Measurements from ENCODE around the gene RBM12.
A peak's percentile ranks its signal among the peaks of the same experiment; 100 is the strongest.

RBM12 gene

DNA sequence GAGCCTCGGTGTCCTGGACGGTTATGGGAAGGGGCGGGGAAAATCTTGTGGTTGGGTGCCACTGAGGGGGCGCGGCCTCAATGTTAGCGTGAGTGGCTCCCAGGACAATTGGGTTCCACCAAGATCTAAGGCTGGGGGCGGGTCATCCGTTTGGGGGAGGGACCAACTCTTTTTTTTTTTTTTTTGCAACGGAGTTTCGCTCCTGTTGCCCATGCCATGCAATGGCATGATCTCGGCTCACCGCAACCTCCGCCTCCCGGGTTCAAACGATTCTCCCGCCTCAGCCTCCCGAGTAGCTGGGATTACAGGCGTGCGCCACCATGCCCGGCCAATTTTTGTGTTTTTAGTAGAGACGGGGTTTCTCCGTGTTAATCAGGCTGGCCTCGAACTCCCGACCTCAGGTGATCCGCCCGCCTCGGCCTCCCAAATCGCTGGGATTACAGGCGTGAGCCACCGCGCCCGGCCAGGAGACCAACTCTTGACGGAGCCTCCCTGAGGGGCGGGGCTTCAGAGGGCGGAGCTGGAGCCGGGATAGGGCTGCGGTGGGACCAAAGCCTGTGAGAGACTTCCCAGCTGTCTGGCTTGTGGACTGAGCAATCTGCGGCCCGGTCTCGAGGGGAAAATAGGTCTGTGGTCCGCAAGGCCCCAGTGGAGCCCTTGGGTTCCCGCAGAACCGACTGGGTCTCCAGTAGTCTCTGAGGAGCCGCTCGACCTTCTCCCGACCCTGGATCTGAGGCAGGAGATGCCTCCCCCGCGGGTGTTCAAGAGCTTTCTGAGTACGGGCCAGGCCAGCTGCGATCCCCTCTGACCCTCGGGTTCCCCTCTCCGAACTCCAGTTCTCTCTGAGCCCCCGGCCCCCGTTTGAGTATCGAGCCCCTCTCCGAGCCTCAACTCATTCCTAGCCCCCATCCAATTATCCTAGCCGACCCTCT lies 48.0 kb downstream of the RBM12 start:
- Mint-ChIP-seq H3K9me3 (no peaks in the 10 kb centered on the region), H3K4me3 (peak overlapping the region; percentile 84), H3K27ac (peak overlapping the region; percentile 94), H3K36me3 (peaks cover 7% of the 10 kb centered on the region), H3K4me1 (peaks cover 42% of the 10 kb centered on the region), H3K27me3 (peaks cover 35% of the 10 kb centered on the region)
- CTCF ChIA-PET = interaction anchor here (0.7 to 1.2 kb wide), 4 partner anchors 12 to 47 kb away, joined by 3 to 4 read pairs (median 3); no protein-coding TSS in a partner anchor
- DNase-seq = peak; percentile 71

DNA sequence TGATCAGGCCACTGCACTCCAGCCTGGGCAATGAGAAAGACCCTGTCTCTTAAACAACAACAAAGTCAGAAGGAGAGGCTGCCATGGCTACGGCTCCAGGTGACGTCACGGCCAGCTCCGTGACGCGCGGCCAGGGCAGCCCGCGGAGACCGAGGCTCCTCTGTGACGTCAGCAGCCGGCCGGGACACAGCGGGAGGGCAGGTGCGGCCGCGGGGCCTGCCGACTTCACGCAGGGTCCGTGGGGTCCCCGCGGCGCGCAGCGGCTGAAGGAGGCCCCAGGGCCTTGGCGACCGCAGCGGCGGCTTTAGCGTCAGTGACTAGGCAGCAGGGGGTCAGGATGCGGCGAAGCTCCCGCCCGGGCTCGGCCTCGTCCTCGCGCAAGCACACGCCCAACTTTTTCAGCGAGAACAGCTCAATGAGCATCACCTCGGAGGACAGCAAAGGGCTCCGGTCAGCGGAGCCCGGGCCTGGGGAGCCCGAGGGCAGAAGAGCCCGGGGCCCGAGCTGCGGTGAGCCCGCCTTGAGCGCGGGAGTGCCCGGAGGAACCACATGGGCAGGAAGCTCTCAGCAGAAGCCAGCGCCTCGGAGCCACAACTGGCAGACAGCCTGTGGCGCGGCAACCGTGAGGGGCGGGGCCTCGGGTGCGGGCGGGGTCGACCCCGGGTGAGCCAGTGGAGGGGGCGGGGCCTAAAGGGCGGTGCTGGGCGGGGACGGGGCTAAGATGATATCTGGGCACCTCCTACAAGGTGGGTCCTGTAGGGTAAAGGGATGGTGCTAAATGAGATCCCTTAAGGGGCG lies 48.8 kb downstream of the RBM12 start, which contains the start of gene SPAG4:
Gene SPAG4 (plus strand): TSS at position 163 of the 798 bp plus-strand sequence. CDS start 175 bp downstream, at position 338.
- Mint-ChIP-seq H3K36me3 (peaks cover 1% of the 10 kb centered on the region), H3K9me3 (no peaks in the 10 kb centered on the region), H3K27ac (peak within 1 kb of the TSS; percentile 94), H3K27me3 (peaks cover 38% of the 10 kb centered on the region), H3K4me1 (peaks cover 42% of the 10 kb centered on the region), H3K4me3 (peak within 1 kb of the TSS; percentile 84)
- CTCF ChIA-PET = interaction anchor here (0.6 to 0.9 kb wide), 3 partner anchors 10 to 86 kb away, joined by 3 read pairs; no protein-coding TSS in a partner anchor
- peak; percentile 100 for DNase-seq

DNA sequence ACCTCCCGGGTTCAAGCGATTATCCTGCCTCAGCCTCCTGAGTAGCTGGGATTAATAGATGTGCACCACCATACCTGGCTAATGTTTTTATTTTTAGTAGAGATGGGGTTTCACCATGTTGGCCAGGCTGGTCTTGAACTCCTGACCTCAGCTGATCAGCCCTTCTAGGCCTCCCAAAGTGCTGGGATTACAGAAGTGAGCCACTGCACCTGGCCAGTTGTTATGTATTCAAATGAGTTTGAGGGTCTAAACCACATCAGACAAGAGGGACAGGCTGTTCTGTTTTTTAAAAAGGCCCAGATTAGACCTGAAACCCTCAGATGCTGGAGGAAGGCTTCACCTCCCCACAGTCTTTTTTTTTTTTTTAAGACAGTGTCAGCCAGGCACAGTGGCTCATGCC lies 53.2 kb downstream of the RBM12 start:
- H3K27me3 Mint-ChIP-seq = peaks cover 33% of the 10 kb centered on the region
- CTCF ChIA-PET = no interaction called here
- no peaks in the 10 kb centered on the region for H3K36me3 Mint-ChIP-seq
- no peaks in the 10 kb centered on the region for H3K9me3 Mint-ChIP-seq
- H3K4me1 Mint-ChIP-seq = peaks cover 13% of the 10 kb centered on the region
- no peak for DNase-seq
- H3K27ac Mint-ChIP-seq = no peak overlapping the region
- H3K4me3 Mint-ChIP-seq = no peak overlapping the region

DNA sequence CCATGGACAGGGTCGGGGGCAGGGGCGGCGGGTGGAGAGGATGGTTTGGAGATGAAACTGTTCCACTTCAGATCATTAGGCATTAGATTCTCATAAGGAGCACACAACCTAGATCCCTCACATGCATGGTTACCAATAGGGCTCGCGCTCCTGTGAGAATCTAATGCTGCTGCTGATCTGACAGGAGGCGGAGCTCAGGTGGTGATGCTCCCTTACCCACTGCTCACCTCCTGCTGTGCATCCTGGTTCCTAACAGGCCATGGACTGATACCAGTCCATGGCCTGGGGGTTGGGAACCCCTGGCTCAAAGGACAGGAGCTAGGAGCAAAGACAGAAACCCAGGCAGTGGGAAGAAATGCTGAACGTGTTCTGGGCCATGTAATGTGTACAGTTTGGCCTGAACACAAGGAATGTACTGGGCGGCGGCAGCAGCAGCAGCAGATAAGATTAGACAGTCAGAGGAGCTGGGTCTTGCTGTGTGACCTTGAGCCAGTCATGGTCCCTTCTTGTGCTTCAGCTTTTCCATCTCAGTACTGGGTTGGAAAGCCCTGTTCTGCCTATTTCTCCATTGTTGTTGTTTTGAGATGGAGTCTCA lies 53.8 kb downstream of the RBM12 start:
- no peaks in the 10 kb centered on the region for H3K9me3 Mint-ChIP-seq
- H3K4me3 Mint-ChIP-seq = no peak overlapping the region
- H3K27ac Mint-ChIP-seq = no peak overlapping the region
- no peak for DNase-seq
- H3K4me1 Mint-ChIP-seq = peaks cover 10% of the 10 kb centered on the region
- H3K27me3 Mint-ChIP-seq = peaks cover 33% of the 10 kb centered on the region
- H3K36me3 Mint-ChIP-seq = no peaks in the 10 kb centered on the region
- CTCF ChIA-PET = no interaction called here

DNA sequence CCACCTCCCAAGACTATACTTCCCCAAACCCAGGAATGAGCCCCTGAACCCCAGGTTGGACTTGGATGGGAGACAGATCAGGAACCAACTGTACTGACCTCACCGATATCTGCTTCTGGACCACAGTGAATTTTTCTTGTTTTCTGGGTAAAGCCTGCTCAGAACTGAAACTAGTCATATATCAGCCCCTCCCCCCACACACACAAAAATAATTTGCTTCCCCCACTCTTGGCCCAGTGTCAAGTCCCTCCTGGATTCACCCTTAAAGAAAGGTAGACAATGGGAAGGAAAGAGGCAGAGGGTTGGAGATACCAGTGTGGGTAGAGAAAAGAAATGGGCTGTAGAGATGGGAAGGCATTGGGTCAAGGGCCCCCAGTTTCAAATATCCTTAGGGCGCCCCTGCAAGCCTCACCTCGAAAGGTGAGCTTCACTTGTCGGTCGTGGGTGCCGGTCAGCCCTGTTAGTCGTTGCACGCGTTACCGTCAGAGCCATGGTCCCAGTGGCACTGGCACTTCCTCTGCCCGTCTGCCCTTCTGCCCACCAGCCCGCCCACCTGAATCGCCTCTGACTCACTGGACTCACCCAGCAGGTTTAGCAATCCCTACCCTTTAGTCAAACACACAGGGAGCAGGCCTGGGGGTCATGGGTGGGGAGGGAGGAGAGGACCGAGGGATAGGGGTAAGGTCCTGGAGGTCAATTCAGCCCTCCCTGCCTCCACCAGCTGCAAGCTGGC lies 57.5 kb downstream of the RBM12 start:
- Mint-ChIP-seq H3K27me3 (peaks cover 52% of the 10 kb centered on the region), H3K36me3 (no peaks in the 10 kb centered on the region), H3K4me1 (peaks cover 3% of the 10 kb centered on the region), H3K4me3 (no peak overlapping the region), H3K27ac (no peak overlapping the region), H3K9me3 (no peaks in the 10 kb centered on the region)
- DNase-seq = peak; percentile 18
- CTCF ChIA-PET = no interaction called here

DNA sequence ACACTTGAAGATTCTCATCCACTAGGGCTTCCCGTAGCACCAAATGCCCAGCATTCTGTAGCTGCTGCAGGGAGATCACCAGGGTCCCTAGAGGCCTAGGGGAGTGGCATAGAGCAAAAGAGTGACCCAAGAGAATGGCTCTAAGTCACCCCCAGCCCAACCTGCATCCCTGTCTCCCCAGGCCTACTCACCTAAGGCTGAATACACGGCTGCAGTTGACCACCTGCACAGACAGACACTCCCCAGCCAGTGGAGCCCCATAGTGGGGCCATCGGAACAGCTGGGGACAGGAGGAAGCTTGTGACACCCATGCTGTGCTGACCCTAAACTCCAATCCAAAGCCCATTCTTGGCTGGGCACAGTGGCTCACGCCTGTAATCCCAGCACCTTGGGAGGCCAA lies 58.6 kb downstream of the RBM12 start:
- H3K36me3 Mint-ChIP-seq = no peaks in the 10 kb centered on the region
- no peaks in the 10 kb centered on the region for H3K9me3 Mint-ChIP-seq
- peaks cover 7% of the 10 kb centered on the region for H3K4me1 Mint-ChIP-seq
- no peak overlapping the region for H3K27ac Mint-ChIP-seq
- peak; percentile 12 for DNase-seq
- CTCF ChIA-PET = interaction anchor here (2.1 to 2.5 kb wide), 2 partner anchors 13 to 144 kb away, joined by 8 to 12 read pairs; no protein-coding TSS in a partner anchor
- no peak overlapping the region for H3K4me3 Mint-ChIP-seq
- peaks cover 59% of the 10 kb centered on the region for H3K27me3 Mint-ChIP-seq

DNA sequence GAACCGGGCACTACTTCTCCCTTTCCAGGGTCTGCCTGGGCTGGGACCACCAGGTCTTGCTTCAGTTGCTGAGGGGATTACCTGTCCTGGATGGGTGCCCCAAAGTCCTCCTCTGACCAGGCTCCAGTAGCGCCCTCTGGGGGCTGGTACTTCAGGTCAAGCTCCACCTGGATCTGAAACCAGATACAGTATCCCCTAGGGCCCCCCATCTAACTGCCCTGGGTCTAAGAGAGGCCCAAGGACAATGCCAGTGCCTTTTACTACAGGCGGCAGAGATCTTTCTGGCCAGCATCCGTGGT lies 60.3 kb downstream of the RBM12 start:
- no peaks in the 10 kb centered on the region for H3K36me3 Mint-ChIP-seq
- CTCF ChIA-PET = interaction anchor here (1.0 to 2.5 kb wide), 6 partner anchors 9 to 142 kb away, joined by 3 to 12 read pairs (median 4); no protein-coding TSS in a partner anchor
- peaks cover 14% of the 10 kb centered on the region for H3K4me1 Mint-ChIP-seq
- no peaks in the 10 kb centered on the region for H3K9me3 Mint-ChIP-seq
- no peak overlapping the region for H3K27ac Mint-ChIP-seq
- peaks cover 68% of the 10 kb centered on the region for H3K27me3 Mint-ChIP-seq
- H3K4me3 Mint-ChIP-seq = no peak overlapping the region
- DNase-seq = peak; percentile 33

DNA sequence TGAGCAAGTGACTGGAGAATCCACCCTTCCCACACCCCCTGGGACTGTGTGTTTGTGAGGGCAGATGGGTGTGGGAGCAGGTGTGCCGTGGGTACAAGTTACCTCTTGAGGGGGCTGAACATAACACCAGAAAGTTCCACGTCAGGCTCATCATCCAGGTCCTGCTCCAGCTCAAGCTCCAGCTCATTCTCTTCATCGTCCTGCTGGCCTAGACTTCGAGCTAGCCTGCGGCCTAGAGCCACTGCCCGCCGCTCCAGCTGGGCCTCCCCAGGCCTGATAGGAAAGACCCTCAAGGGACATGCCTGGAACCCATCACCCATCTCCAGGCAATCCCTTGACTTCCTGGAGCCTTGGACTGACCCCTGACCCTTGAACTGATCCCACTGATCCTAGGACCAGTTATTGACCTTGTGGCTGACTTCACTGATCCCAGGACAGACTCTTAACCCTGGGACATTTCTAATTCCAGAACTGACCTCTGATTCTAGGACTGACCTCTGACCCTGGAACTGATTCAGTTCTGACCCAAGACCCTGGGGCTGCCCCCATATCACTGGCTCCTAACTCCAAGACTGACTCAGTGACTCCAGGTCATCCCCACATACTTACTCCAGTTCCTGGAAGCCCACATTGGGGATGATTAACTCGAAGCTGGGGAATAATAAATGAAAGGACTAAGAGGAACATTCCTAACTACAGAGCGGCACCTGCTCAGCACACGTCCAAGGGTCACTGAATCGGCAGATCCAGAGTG lies 60.8 kb downstream of the RBM12 start:
- Mint-ChIP-seq H3K9me3 (no peaks in the 10 kb centered on the region), H3K27ac (no peak overlapping the region), H3K4me3 (no peak overlapping the region), H3K4me1 (peaks cover 14% of the 10 kb centered on the region), H3K36me3 (no peaks in the 10 kb centered on the region), H3K27me3 (peaks cover 71% of the 10 kb centered on the region)
- peak; percentile 18 for DNase-seq
- CTCF ChIA-PET = interaction anchor here (0.8 to 2.5 kb wide), 6 partner anchors 9 to 145 kb away, joined by 3 to 12 read pairs (median 3); no protein-coding TSS in a partner anchor

DNA sequence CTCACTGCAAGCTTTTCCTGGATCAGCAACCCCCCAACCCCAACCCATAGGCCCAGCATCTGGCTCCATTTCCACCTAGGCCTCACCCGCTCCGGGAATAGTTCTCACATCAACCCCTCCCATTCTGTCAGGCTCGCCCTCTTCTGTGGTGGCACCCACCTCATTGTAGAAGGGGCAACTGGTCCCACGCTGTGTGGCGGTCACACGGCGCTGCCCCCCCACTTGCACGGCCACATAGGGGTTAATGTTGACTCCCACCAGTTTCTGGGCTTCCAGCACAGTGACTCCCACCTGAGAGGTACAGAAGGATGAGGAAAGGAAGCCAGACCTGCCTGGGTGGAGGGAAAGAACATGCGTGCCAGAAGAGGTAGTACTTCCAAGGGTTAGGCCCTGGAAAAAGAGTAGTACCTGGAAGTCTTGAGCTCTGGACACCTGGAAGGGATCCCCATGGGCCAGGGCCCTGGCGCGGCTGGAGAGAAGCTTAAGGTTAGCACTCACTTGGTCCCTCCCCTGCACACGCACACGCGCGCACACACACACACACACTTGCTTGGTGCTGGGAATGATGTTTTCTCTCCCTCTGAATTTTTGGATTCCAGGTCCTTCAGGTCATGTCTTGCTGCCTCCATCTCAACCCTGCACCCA lies 61.7 kb downstream of the RBM12 start:
- Mint-ChIP-seq H3K27me3 (peaks cover 78% of the 10 kb centered on the region), H3K36me3 (no peaks in the 10 kb centered on the region), H3K27ac (no peak overlapping the region), H3K9me3 (no peaks in the 10 kb centered on the region), H3K4me1 (peaks cover 14% of the 10 kb centered on the region), H3K4me3 (no peak overlapping the region)
- peak; percentile 12 for DNase-seq
- CTCF ChIA-PET = interaction anchor here (0.8 to 1.0 kb wide), 2 partner anchors 140 to 145 kb away, joined by 3 read pairs; no protein-coding TSS in a partner anchor

DNA sequence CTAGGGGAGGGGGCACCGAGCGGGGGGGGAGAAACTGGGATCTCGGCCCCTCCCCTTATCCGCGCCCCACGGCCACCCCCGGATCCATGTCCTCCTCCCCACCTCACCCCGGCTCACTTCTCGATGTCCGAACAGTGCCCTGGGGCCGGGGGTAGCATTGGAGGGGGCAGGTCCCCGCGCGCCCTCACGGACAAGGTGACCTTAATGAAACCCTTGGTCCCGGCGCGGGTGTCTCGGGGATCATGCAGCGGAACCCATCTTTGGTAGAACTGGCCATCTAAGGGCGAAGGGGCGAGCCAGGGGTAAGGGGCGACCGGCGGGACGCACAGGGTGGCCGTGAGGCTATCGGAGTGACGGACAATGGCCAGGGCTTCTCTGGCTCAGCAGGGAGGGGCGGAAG lies 62.7 kb downstream of the RBM12 start:
- no peaks in the 10 kb centered on the region for H3K36me3 Mint-ChIP-seq
- peak; percentile 16 for DNase-seq
- CTCF ChIA-PET = interaction anchor here (1.0 to 2.1 kb wide), 4 partner anchors 18 to 352 kb away, joined by 4 to 11 read pairs (median 5); partner anchors contain the start of gene SCAND1
- H3K27ac Mint-ChIP-seq = no peak overlapping the region
- peaks cover 13% of the 10 kb centered on the region for H3K4me1 Mint-ChIP-seq
- no peaks in the 10 kb centered on the region for H3K9me3 Mint-ChIP-seq
- H3K4me3 Mint-ChIP-seq = peak overlapping the region; percentile 26
- peaks cover 82% of the 10 kb centered on the region for H3K27me3 Mint-ChIP-seq

DNA sequence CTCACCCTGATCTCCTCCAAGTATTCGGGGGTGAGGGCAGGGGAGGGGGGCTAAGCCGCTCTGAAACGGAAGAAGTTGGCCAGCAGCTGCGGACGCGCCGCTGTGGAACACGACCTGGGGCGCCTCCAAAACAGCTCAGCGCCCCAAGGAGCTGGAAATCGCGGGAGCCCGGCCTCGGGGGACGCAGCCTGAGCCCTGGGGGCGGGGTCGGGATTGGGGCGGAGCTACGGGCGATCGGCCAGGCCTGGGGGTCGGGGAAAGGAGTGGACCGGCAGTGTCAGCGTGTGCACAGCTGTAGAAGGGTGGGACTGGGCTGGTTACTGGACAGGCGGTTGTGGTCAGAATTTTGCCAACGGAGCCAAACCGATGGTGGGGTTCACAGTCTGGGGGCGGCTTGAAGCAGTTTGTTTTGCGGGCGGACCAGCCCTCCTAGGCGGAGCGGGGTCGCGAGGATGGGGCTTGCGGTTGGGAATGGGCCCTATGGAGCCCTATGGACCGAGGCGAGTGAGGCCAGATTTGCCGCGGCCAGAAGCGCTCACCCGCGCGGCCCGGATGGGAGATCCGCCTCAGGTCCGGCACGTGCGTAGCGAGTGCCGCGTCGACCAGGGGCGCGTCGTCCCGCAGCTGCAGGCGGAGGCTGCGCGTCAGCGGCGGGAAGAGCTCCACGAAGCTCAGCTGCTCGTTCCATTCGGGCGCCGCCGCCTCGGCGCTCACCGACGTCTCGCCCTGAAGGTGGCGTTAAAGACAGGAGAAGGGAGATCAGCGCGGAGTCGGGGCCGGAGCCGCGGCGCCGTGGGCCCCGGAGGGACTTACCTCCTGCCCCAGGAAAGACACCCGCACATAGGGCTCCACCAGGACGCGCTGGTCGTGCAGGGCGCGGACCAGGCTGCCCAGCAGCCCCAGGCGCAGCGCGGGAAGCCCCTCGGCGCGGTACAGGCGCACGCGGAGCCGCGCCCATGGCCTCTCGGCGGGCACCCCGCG lies 63.4 kb downstream of the RBM12 start:
- no peaks in the 10 kb centered on the region for H3K36me3 Mint-ChIP-seq
- peak overlapping the region; percentile 63 for H3K4me3 Mint-ChIP-seq
- H3K27me3 Mint-ChIP-seq = peaks cover 86% of the 10 kb centered on the region
- H3K4me1 Mint-ChIP-seq = peaks cover 11% of the 10 kb centered on the region
- H3K27ac Mint-ChIP-seq = no peak overlapping the region
- CTCF ChIA-PET = interaction anchor here (0.7 to 2.1 kb wide), 8 partner anchors 16 to 353 kb away, joined by 3 to 11 read pairs (median 4); partner anchors contain the start of gene SCAND1
- DNase-seq = peak; percentile 87
- no peaks in the 10 kb centered on the region for H3K9me3 Mint-ChIP-seq

Measured in activated naive CD4-positive, alpha-beta T cell treated with anti-CD3 and anti-CD28 coated beads, Interleukin-2, amount 10 ng/mL, durations not matched to agents 7 days and 5 days (primary cell).